Measurements from ENCODE around the gene ADGRB2.
A peak's percentile ranks its signal among the peaks of the same experiment; 100 is the strongest.

ADGRB2 gene, protein sequence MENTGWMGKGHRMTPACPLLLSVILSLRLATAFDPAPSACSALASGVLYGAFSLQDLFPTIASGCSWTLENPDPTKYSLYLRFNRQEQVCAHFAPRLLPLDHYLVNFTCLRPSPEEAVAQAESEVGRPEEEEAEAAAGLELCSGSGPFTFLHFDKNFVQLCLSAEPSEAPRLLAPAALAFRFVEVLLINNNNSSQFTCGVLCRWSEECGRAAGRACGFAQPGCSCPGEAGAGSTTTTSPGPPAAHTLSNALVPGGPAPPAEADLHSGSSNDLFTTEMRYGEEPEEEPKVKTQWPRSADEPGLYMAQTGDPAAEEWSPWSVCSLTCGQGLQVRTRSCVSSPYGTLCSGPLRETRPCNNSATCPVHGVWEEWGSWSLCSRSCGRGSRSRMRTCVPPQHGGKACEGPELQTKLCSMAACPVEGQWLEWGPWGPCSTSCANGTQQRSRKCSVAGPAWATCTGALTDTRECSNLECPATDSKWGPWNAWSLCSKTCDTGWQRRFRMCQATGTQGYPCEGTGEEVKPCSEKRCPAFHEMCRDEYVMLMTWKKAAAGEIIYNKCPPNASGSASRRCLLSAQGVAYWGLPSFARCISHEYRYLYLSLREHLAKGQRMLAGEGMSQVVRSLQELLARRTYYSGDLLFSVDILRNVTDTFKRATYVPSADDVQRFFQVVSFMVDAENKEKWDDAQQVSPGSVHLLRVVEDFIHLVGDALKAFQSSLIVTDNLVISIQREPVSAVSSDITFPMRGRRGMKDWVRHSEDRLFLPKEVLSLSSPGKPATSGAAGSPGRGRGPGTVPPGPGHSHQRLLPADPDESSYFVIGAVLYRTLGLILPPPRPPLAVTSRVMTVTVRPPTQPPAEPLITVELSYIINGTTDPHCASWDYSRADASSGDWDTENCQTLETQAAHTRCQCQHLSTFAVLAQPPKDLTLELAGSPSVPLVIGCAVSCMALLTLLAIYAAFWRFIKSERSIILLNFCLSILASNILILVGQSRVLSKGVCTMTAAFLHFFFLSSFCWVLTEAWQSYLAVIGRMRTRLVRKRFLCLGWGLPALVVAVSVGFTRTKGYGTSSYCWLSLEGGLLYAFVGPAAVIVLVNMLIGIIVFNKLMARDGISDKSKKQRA (N-terminal part only)

DNA sequence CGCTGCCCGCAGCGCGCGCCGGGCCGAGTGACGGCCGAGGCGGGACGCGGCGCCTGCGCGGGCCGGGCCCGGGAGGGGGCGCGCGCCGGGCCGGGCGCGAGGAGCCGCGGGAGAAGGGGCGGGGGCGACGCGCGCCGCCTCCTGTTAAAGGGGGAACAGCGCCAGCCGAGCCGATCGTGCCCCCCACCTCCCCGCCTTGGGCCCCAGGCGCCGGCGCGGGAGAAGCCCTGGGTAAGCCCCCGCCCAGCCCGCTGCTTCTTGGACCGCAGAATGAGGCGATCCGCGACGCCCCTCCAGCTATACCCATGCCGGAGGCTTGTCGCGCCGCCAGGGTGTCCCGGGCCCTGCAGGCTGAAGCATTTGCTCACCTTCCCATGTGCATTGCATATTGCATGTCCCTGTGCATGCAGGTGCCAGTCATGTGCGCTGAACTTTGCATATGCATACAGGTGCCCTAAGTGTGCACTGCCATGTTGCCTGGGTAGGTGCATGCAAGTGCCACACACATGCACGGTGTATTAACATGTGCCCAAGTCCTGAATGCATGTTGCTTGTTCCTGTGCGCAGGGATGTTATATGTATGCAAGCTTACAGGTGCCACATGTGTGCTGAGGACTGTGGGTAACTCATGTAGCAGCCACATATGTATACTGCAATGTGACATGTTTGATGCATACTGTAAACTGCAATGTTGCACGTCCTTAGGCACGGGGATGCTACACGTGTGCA is at the start of gene ADGRB2:
Gene ADGRB2 (minus strand): TSS at position 29 of the 729 bp plus-strand sequence. CDS start 7,119 bp downstream, outside the sequence.
- no peak for DNase-seq

DNA sequence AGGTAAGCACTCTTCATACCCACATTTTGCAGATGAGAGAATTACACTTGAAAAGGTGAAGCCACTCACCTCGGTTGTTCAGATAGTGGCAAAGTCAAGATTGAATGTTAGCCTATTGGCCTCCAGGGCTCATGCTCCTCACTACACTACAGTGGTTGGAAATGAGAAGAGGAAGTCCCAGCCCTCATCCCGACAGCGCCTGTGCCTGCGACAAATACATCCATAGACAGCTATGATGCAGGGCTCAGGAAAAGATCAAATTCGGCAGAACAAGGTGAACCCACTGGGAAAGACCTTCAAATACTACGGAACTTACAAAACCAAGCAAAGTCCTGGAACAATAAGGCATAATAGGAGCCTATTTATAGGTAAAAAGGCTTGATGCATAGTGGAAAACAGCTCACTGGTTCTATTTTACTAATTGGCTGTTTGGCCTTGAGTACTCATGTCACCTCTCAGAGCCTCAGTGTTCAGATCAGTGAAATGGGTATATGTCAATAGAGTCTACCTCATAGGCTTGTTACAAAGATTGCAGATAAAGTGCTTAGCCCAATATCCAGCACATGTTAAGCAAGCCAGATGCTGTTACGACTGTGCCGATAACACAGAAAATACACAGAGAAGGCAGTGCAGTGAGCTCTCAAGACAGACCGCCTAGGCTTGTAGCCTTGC is 48.2 kb upstream of the ADGRB2 start:
- DNase-seq: no peak

DNA sequence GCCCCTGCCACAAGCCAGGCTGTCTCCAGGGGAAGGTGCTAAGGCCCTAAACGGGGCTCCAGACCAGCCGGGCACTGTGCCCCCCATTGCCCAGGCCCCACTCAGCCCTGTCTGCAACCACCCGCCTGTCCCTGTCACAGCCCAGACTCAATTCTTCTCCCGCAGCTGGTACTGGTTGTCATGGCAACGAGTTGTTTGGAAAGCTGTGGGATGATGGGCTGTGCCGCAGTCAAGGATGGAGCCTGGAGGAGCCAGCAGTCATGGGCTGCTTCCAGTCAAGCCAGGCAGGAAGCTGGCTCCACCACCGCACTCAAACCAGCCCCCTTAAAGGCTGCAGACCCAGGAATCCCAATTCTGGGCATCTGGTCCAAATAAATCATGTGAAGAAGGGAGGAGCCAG is 47.5 kb upstream of the ADGRB2 start:
- no peak for DNase-seq

DNA sequence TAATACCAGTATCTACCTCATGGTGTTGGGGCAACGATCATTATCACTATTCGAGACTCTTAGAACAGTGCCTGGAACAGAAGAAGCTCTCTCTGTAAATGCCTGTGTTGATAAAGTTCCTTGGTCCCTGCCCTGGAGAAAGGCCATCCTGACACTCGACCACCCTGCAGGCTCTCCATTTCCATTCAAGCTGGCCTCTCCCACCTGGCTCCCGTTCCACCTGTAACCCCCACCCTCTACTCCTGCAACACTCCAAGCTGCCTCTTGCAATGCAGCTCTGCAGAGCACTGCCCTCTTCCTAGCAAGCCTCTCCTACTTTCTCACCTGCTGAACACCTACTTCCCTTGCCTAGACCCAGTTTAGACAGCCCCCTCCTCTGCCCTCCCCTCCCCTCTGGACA is 45.6 kb upstream of the ADGRB2 start:
- DNase-seq: no peak

DNA sequence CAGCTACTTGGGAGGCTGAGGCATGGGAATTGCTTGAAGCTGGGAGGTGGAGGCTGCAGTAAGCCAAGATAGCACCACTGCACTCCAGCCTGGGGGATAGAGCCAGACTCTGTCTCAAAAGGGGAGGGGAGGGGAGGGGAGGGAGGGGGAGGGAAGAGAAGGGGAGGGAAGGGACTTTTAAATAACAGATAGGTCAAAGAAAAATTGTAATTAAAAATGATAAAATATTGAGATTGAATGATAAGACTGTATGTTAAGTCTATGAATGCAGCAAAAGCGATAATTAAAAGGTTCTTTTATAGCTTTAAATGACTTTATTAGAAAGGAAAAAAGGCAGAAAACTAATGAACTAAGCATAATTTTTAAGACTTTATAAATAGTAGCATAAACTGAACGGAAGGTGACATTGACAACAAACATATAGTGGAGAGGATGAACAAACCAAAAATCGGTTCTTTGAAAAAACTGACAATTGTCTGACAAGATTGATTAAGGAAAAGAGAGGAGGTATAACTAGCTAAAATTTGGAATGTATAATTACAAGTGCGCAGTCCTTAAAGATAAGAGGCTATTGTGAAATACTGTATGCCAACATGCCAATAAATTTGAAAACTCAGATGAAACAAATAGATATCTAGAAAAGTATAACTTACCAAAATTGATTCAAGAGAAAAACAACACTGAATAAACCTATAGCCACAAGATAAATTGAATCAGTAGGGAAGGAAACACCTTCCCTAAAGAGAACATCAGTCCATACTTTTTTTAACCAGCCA is 43.3 kb upstream of the ADGRB2 start:
- no peak for DNase-seq

DNA sequence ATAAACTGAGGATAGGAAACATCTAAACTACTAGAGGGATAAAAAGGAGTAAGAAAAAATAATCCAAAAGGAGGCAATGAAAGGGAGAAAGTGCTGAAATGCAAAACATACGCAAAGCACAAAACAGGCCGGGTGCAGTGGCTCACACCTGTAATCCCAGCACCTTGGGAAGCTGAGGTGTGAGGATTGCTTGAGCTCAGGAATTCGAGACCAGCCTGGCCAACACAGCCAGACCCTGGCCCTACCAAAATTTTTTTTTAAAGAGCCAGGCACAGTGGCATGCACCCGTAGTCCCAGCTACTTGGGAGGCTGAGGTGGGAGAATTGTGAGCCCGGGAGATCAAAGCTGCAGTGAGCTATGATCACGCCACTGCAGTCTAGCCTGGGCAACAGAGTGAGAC is 41.2 kb upstream of the ADGRB2 start:
- DNase-seq: no peak

DNA sequence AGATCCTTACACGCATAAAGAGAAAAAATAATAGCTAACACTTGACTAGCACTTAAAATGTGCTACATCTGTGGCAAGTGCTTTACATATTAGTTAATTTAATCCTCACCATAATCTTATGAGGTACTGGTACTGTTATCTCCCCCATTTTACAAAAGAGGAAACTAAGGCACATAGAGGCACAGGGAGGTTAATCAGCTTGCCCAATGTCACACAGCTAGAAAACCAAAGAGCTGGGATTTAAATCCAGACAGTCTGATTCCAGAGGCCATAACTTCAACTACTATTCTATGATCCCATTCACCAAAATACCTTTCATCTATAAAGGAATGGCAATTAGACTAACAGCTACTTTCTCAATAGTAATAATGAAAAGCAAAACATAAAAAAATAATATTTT is 40.0 kb upstream of the ADGRB2 start:
- DNase-seq: no peak

DNA sequence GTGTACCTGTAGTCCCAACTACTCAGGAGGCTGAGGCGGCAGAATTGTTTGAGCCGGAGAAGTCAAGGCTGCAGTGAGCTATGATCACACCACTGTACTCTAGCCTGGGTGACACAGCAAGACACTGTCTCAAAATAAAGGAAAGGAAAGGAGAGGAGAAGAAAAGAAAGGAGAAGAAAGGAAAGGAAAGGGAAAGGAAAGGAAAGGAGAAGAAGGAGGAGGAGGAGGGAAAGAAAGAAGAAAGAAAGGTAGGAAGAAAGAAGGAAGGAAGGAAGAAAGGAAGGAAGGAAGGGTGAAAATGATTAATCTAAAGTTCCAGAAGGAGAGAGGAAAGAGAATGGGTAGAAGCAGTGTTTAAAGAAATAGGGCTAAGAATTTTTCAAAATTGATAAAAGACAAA is 39.5 kb upstream of the ADGRB2 start:
- DNase-seq: no peak

DNA sequence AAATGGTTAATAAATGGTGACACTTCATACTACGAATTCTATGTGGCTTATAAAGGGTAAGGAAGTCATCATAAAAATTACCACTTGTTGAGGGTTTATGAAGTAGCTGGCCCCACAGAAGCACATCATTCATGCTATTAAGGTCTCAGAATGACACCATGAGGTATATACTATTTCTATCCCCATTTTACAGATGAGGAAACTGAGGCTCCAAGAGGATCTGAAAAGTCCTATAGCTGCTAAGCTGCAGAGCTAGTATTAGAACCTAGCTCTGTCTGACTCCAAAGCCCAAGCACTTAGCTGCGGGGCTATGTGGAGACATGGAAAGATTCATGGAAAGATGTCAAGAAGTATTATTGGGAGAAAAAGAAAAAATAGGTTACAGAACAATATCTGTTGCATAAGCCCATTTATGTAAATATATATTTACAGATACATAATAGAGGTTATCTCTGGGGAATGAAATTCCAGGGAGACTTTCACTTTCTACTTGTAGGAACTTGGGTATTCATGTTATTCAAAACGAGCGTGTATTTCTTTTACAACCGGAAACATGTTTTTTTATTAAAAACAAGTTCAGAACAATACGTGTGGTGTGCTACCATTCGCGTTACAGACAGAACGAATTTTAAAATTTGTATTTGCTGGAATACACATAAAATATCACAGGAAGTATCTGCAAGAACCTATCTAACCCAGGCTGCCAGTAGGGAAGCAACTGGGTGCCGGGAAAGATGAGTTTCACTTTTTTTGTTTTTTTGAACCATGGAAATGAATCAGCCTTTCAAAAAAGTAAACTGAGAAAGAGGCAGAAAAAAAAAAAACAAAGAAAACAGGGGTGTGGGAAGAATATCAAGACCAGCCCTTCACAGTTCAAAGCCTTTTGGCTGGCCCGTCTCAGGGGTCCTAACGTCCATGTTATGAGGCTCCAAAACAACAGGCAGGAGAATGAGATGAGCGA is 38.3 kb upstream of the ADGRB2 start:
- no peak for DNase-seq

DNA sequence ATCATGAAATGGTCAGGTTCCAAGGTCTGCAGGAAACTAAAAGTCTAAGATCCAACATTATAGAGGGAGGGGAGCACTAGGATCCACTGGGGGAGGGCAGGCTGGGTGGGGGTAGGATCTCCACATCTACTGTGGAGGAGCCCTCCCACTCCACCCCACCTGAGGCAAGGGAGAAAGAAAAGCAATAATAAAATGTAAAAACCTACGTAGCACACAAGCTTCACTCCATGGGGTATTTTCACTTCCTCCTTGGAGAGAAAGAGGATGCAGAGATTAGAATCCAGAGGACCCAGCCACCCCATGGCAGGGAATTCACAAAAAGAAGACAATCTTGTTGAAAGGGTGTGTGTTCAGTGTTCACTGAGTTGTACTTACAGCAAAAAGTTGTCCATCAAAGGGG is 37.3 kb upstream of the ADGRB2 start:
- no peak for DNase-seq

DNA sequence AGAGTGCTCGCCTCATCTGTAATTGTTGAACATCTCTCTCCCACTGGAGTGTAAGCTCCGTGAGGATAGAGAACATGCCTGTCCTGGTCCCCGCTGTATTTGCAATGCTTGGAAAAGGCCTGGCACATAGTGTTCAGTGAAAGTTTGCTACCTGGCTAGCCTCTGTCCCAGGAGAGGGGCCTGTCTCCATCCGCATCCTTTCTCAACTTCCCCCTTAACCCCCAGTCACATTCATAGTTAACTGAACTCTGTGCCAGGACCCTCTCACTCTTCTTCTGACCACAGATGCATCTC is 36.5 kb upstream of the ADGRB2 start:
- no peak for DNase-seq

DNA sequence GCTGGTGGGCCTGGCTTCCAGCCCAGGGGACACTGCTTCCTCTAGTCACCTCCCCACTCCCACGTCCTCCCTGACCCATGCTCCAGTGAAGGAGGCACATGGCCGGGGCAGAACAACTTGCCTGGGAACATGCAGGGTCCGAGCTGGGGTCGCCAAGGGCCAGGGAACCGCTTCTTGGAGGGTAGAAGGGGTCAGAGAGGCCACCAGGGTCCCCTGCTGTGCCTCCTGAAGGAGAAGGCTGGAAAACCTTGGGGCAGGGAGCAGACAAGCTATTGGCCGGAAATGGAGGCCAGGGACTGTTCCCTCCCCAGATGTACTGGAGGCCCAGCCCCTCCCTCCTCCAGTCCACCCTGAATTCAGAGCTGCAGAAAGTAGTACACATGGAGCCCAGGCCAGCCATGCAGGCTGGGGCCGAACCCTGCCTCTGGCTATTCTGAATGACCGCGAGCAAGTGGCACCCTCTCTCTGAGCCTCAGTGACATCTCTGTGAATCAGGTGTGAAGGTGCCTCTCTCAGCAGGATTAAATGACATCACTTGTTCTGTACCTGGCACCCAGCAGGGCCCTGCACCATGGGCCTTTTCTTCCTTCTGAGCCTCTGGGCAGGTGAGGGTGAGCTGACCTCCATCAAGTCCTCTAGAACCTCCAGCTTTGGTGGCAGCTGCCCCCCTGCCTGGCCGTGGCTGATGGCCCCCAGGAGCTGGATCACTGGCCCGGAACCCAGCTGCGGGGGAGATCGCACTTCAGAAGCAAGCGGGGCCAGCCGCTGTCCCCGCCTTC is 35.9 kb upstream of the ADGRB2 start:
- DNase-seq: no peak

DNA sequence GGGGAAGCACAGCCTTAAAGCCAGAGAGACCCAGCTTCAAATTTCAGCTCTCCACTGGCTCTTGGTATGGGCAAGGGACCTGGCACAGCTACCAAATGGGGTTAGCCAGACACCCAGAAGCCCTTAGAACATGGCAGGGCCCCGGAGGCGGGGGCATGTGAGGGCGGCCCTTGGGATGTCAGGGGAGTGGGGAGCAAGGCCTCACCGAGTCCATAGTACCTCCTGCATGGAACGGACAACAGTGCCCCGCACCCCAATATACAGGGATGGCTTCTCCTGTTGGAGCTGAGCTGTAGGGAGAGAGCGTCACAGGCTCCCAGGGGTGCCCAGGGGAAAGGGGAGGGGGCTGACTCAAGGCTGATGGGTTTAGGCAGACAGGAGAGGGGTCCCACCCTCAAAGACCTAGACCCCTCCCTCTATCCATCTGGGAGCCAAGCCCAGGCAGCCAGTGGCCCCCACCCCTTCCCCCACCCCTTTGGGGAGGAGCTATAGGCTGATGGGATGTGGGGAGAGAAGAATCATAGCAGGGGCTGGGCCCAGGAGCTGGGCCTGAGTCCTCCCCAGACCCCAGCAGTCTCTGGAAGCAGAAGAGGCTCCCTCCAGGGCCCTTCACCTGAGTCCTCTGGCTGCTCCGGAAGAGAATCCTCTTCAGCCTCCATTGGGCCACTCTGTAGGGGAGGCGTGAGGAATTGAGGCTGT is 35.2 kb upstream of the ADGRB2 start:
- no peak for DNase-seq

DNA sequence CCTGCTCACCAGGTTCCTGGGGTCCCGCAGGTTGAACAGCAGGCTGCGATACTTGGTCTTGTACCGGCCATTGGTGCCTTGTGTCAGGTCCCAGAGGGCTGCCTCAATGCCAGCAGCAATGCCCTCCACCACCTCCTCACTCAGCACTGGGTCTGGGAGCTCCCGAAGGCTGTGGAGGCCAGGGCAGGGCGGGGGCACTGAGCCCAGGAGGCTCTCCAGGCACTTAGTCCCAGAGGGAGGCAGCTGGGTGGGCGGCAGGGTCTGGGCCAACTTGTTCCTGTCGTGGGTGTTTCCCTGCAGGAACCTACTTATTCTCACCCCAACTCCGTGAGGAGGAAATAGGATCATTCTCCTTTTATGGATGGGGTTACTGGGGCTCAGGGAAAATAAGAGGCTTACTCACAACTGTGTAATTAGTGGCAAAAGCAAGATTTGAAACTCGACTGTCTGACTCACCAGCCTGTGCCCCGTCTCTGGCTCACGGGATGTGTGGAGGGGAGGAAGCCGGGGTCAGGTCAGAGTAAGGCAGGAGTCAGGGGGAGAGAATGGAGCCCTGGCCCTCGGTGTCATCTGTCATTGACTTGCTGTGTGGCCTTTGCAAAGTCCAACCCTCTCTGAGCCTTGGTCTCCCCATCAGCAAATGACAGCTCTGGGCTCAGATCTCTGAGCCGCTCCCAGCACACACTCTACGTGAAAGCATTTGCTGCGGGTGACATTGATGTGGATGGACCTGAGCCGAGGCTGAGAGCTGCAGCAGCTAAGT is 34.5 kb upstream of the ADGRB2 start:
- DNase-seq: peak; percentile 66

DNA sequence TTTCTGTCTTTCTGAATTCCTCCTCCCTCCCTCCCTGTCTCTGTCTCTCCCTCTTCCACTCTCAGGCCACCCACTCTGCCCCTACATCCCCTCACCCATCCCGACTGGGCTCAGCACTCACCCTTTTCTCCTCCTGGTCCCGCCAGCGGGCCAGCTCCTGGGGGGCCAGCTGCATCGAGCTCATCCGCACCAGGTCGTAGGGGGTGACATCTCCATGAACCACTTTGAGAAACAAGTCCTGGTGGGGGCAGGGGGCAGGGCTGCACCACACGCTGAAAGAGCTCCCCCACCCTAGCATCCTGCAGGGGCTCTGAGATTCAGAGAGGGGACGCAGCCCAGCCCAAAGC is 33.9 kb upstream of the ADGRB2 start:
- no peak for DNase-seq

DNA sequence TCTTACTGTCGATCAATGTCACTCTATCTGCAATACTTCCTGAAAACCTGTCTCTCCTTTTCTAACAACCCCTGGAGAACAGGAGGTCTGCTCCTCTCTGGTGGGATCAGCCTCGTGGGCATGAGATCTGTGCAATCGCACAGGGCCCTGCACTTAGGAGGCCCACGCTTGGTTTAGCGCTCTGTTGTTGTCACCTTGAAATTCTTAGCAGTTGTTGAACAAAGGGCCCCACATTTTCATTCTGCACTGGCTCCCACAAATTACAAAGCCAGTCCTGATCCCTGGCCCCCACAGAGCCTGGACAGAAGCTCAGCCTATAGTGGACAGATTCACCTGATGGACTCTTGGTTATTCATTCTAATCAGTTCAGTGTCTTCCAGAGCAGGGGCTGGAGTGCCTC is 33.1 kb upstream of the ADGRB2 start:
- DNase-seq: no peak

DNA sequence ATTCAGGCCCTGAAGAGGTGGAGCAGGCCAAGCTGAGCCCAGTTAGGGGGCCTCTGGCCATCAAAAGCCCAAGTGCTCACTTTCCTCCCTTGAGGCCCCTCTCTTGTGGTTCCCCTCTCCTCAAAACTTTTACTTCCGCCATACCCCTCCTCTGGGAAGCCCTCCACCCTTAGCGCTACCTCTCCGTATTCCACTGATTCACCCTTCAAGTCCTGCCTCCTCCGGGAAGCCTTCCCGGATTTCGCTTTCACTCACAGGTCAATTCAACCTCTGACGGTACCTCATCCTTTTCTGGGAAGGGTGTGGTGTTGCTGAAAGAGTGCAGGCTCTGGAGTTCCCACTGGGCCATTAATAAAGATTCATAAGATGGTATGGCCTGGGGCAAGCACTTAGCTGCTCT is 32.6 kb upstream of the ADGRB2 start:
- no peak for DNase-seq

Measured in stimulated activated CD4-positive, alpha-beta T cell treated with anti-CD3 and anti-CD28 coated beads, Interleukin-1b, Interleukin-23, amount 100 ng/mL, for 48 hours (primary cell).